Activated T-helper 17 cell treated with anti-CD3 and anti-CD28 coated beads, Interleukin-2, amount 50 U/mL, for 72 hours (primary cell): ENCODE data around the gene PAK1. TPM values are rescaled to one million over a fixed set of nuclear protein-coding genes. Genes with fewer than 3 reads are reported as not detected.
"Not testable (repeated sequence)": the region's sequence is repeated elsewhere in the genome, so short reads cannot be mapped to it uniquely, and the experiment has no call there.

ENCODE experiments used
- ATAC-seq: fragments of 150-1000 bp; cut with Tn5 transposase; replicated peaks from 2 replicates; pipeline ENCODE4 v1.10.0; 2021; ENCODE audit warnings: mild to moderate bottlenecking, moderate library complexity
- H3K27ac Mint-ChIP-seq: one replicate; pipeline ENCODE4 v1.8.0; 2022; ENCODE audit warnings: mixed read lengths
- H3K27me3 Mint-ChIP-seq: one replicate; pipeline ENCODE4 v1.8.0; 2022; ENCODE audit warnings: mixed read lengths
- H3K36me3 Mint-ChIP-seq: one replicate; pipeline ENCODE4 v1.8.0; 2022; ENCODE audit warnings: low read depth, mild to moderate bottlenecking, mixed read lengths
- H3K4me1 Mint-ChIP-seq: one replicate; pipeline ENCODE4 v1.8.0; 2022; ENCODE audit warnings: mixed read lengths
- H3K4me3 Mint-ChIP-seq: one replicate; pipeline ENCODE4 v1.8.0; 2022; ENCODE audit warnings: mild to moderate bottlenecking, mixed read lengths
- H3K9me3 Mint-ChIP-seq: one replicate; pipeline ENCODE4 v1.8.0; 2022; ENCODE audit warnings: mixed read lengths
- total RNA-seq, 2 donors: library from RNA; stranded (reverse); gene quantifications; one replicate each; pipeline ENCODE4 v1.2.3, GENCODE V29; 2022

PAK1 gene
- total RNA-seq, 2 donors from 2014 or later: 26.2 to 42.0 TPM

DNA sequence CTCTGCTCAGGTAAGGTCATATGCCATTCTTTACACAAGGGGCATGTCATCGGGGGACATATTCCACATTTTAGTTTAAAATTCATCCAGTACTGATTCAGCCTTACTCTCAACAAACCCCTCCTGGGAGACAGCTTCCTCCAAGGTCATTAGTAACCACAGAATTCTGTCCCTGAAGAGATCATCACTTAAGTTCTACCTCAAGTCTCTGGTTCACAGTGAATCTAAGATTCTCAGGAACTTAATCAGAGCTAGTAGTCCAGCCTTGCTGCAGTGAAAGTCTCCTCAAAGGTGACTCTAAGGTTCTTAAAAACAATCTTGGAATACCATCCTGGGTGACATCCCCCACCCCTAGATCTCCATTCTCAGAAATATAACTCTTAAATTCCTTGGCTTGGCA is 153.5 kb downstream of the PAK1 start:
- no peak overlapping the region for H3K27ac Mint-ChIP-seq
- peaks cover 13% of the 10 kb centered on the region for H3K36me3 Mint-ChIP-seq
- H3K27me3 Mint-ChIP-seq: peaks cover 4% of the 10 kb centered on the region
- no peaks in the 10 kb centered on the region for H3K9me3 Mint-ChIP-seq
- H3K4me3 Mint-ChIP-seq: no peak overlapping the region
- H3K4me1 Mint-ChIP-seq: no peaks in the 10 kb centered on the region
- ATAC-seq: no peak

DNA sequence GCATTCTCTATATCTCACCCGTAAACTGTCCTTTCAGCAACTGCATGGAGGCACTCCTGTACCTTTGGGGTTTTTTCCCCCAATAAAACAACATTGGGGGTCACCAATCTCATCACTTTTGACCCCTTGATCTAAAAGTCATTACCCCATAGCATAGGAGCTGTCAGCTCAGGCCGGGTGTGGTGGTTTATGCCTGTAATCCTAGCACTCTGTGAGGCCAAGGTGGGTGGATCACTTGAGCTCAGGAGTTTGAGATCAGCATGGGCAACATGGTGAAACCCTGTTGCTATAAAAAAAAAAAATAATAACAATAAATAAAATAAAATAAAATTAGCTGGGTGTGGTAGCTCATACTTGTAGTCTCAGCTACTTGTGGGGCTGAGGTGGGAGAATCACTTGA is 155.3 kb downstream of the PAK1 start:
- Mint-ChIP-seq H3K4me3 (no peak overlapping the region), H3K27me3 (peaks cover 4% of the 10 kb centered on the region), H3K9me3 (no peaks in the 10 kb centered on the region), H3K27ac (no peak overlapping the region), H3K4me1 (no peaks in the 10 kb centered on the region), H3K36me3 (peaks cover 13% of the 10 kb centered on the region)
- no peak for ATAC-seq

DNA sequence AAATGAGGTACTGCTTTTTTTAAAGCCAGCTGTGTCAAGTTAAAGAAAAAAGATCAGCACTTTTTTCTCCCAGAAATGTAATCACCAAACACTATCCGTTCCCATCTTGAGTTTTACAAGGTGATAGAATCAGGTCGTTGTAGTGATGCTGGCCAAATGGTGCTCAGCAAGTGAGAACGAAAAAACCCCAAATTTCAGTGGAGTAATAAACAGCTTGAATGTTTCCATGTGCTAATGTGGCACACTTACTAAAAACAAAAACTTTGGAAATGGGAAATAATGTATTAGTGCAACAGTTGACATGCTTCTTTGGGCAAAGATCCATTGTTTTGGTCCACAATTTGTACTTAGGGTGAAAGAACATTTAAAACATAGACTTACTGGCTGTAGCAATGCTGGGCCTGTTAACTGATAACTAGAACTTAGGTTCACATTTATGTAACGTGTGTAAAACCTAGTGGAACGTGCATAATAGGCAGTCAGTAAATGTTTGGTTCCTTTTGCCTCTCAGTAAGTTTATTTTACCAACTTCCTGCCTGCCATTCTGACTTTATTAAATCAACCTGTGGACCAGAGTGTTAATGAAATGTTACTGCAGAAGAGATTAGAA is 157.1 kb downstream of the PAK1 start:
- Mint-ChIP-seq H3K4me3 (no peak overlapping the region), H3K4me1 (no peaks in the 10 kb centered on the region), H3K27ac (no peak overlapping the region), H3K36me3 (no peaks in the 10 kb centered on the region), H3K27me3 (peaks cover 4% of the 10 kb centered on the region), H3K9me3 (no peaks in the 10 kb centered on the region)
- no peak for ATAC-seq

DNA sequence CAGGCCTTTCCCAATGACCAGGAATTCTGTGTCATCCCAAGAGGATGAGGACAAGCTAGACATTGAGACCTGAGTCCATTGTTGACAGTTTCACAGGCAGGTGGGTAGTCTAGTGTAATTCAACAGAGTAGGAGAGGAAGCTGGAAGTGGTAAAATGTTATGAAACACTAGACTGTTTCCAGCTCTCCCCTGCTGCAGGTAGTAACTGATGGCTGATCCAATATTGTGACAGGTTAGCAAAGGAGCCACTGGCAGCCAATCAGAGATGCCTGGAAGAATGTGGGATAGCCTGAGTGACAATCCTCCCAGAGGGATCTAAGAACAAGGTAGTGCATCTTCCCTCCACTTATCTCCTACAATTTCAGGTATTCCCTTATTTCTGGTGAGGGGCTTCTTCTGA is 161.8 kb downstream of the PAK1 start:
- Mint-ChIP-seq H3K9me3 (no peaks in the 10 kb centered on the region), H3K36me3 (no peaks in the 10 kb centered on the region), H3K4me1 (no peaks in the 10 kb centered on the region), H3K4me3 (no peak overlapping the region), H3K27me3 (peaks cover 7% of the 10 kb centered on the region), H3K27ac (no peak overlapping the region)
- ATAC-seq: no peak

DNA sequence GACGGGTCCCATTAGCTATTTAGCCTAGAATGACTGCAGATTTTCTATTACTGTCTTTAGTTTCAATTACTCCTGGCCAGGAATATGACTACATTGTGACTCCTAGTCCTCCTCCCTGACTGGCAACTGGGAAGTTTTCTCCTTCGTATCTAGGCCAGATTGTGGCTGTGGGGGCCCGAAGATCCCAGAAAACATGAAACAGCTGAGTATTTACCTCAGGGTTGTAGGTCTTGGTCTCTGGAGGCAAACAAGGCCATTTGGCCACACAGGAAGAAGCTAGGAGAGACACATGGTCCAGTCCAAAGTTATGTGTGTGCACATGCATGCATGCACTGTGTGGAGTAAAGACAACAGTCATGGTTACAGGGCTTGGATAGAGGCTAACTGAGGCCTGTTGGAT is 162.2 kb downstream of the PAK1 start:
- Mint-ChIP-seq H3K9me3 (no peaks in the 10 kb centered on the region), H3K27me3 (peaks cover 7% of the 10 kb centered on the region), H3K4me1 (no peaks in the 10 kb centered on the region), H3K4me3 (no peak overlapping the region), H3K36me3 (no peaks in the 10 kb centered on the region), H3K27ac (no peak overlapping the region)
- no peak for ATAC-seq

DNA sequence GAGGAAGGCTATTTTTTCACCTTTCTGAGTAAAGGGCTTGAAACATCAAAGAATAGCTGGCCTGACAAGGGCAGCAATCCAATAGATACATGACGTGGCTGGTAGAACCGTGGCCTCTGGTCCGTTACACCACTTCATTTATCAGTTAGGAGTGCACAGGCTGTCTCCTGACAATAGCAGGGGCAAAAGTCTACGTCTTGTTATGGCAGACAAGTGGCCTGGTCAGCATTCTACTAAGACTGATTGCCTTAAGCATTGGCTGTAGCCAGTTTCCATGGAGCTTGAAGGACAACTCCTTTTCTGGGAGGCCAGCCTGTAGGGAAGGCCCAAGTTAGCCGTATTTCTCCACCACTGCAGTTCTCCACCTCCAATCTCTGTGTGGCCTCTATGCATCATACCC is 163.2 kb downstream of the PAK1 start:
- Mint-ChIP-seq H3K27me3 (peaks cover 4% of the 10 kb centered on the region), H3K4me3 (no peak overlapping the region), H3K9me3 (no peaks in the 10 kb centered on the region), H3K27ac (no peak overlapping the region), H3K4me1 (no peaks in the 10 kb centered on the region), H3K36me3 (no peaks in the 10 kb centered on the region)
- ATAC-seq: no peak

DNA sequence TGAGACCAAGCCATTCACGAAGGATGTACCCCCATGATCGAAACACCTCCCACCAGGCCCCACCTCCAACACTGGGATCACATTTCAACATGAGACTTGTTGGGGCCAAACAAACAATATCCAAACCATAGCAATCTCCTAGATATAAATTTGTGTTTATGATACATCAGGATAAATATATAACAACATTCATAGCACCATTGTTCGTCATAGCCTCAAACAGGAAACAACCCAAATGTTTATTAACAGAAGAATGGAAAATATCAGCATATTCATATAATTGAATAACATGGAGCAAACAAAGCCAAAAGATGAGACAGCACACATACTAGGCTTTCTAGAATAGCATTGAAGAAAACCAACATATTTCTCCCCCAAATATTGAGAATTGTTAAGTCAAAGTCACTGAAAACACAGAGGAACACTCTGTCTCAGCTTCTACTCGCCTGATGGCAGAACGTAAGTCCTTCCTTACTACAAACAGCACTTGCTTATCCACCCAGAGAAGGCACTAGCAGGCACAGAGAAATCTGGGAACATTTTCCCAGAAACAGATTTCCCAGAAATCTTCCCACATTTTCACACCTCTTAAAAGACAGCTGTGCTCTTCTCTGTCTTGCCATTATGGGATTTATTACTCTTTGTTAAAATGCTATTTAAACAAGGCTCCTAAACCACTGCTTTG is 164.4 kb downstream of the PAK1 start:
- no peak overlapping the region for H3K4me3 Mint-ChIP-seq
- no peak overlapping the region for H3K27ac Mint-ChIP-seq
- ATAC-seq: no peak
- H3K36me3 Mint-ChIP-seq: no peaks in the 10 kb centered on the region
- no peaks in the 10 kb centered on the region for H3K9me3 Mint-ChIP-seq
- H3K4me1 Mint-ChIP-seq: no peaks in the 10 kb centered on the region
- H3K27me3 Mint-ChIP-seq: peaks cover 4% of the 10 kb centered on the region

DNA sequence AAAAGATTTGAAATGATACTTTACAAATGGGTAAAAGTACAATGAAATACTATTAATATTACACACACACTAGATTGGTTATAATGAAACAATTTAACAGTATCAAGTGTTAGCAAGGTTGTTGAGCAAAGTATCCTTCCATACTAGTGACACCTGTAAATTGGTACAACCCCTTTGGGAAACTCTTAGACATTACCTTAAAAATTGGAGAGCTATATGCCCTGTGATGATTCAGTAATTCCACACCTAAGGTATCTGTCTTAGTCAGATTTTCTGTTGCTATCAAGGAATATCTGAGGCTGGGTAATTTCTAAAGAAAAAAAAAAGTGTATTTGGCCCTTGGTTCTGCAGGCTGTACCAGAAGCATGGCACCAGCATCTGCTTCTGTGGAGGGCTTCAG is 165.1 kb downstream of the PAK1 start:
- no peaks in the 10 kb centered on the region for H3K9me3 Mint-ChIP-seq
- H3K4me3 Mint-ChIP-seq: no peak overlapping the region
- H3K27me3 Mint-ChIP-seq: peaks cover 4% of the 10 kb centered on the region
- H3K27ac Mint-ChIP-seq: no peak overlapping the region
- no peaks in the 10 kb centered on the region for H3K36me3 Mint-ChIP-seq
- no peaks in the 10 kb centered on the region for H3K4me1 Mint-ChIP-seq
- peak; percentile 44 for ATAC-seq

DNA sequence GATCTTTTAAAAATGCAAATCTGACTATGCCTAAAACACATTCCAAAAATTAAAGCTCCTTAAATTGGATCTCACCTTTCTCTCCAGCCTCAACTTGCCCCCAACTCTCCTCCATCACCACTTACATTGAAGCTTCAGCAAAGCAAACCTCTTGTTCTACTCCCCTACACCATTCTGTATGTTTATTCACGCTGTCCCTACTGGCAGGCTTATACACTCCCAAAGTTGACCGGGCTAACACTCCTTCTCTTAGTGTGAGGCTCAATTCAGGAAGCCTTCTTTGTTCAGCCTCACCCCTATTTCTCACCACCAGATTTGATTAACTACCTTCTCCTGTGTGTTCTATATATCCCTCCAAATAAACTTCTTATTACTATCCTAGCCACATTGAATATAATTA is 170.6 kb downstream of the PAK1 start:
- Mint-ChIP-seq H3K4me3 (no peak overlapping the region), H3K27me3 (no peaks in the 10 kb centered on the region), H3K27ac (no peak overlapping the region), H3K9me3 (no peaks in the 10 kb centered on the region), H3K36me3 (no peaks in the 10 kb centered on the region), H3K4me1 (no peaks in the 10 kb centered on the region)
- ATAC-seq: no peak

DNA sequence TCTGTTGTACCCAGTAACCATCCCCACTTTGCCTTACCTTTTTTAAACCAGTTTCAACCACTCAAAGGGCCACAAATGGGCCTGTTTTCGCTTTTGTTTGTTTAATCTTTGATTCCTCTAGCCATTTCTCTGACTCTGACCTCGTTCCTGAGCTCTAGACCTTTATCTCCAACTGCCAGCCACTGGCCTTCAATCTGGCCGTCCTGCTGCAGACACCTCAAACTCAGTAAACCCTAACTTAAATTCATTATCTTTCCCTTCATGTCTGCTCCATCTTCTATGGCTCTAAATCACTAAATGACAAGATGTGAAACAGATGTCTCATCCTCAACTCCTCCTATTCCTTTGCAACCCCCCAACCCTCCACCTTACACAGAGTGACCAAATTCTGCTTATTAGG is 171.1 kb downstream of the PAK1 start:
- H3K36me3 Mint-ChIP-seq: no peaks in the 10 kb centered on the region
- H3K27me3 Mint-ChIP-seq: no peaks in the 10 kb centered on the region
- no peak for ATAC-seq
- H3K4me1 Mint-ChIP-seq: no peaks in the 10 kb centered on the region
- no peak overlapping the region for H3K27ac Mint-ChIP-seq
- H3K4me3 Mint-ChIP-seq: no peak overlapping the region
- no peaks in the 10 kb centered on the region for H3K9me3 Mint-ChIP-seq

DNA sequence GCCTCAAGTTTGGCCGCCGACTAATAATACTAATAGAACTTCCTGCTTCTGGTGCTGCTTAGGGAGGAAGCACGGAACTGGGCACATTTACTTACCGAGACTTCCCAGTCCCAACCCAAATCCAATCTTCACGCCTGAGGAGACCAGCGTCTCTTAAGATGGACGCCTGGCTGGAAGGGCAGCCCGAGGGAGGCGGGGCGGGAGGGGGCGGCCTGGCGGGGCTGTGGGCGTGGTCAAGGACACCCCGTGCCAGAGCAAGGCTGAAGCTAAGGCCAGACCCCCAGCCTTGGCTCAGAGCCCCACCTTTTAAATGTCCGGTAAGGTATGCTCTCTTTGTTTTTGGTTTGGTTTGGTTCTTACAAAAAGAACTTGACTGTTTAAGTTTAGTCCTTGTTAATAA is 172.4 kb downstream of the PAK1 start, which contains the start of gene GDPD4:
TSS of gene GDPD4 (minus strand) at position 177 of the 400 bp plus-strand sequence. CDS start 16,549 bp downstream, outside the sequence.
- H3K27ac Mint-ChIP-seq: no peak within 1 kb of the TSS
- H3K36me3 Mint-ChIP-seq: no peaks in the 10 kb centered on the region
- H3K4me1 Mint-ChIP-seq: no peaks in the 10 kb centered on the region
- no peaks in the 10 kb centered on the region for H3K9me3 Mint-ChIP-seq
- no peak for ATAC-seq
- no peaks in the 10 kb centered on the region for H3K27me3 Mint-ChIP-seq
- no peak within 1 kb of the TSS for H3K4me3 Mint-ChIP-seq

DNA sequence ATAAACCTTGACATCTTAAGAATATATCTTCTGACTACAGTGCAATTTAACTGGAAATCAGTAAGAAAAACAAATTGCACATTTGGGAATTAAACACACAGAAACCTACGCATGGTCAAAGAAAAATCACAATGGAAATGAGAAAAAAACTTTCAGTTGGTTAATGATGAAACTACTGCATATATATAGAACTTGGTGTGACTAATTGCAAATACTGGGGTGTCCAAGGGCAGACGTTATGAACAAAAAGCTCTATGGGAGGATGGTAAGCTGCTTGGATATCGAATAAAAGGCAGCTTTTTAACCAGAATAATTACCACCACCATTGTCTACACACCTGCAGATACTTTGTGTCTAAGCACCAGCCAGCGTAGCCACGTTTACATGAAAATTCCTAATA is 173.2 kb downstream of the PAK1 start:
- H3K9me3 Mint-ChIP-seq: no peaks in the 10 kb centered on the region
- ATAC-seq: no peak
- H3K4me1 Mint-ChIP-seq: no peaks in the 10 kb centered on the region
- H3K27me3 Mint-ChIP-seq: no peaks in the 10 kb centered on the region
- no peak overlapping the region for H3K27ac Mint-ChIP-seq
- H3K4me3 Mint-ChIP-seq: no peak overlapping the region
- no peaks in the 10 kb centered on the region for H3K36me3 Mint-ChIP-seq

DNA sequence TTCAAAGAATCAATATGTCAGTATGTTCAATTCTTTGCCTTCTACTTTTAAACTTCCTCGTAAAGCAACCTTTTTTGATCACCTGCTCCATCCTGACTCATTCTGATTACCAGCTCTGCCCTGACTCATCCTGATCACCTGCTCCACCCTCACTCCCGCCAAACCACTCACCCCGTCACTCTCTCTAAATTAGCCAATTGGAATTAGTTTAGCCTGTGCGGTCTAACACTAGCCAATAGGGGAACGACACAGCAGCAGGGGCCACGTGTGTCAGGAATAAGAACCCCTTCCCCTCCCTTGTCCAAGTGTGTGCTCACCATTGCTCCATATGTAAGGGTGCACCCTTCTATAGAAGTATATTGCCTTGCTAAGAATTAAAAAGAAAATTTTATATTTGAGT is 173.9 kb downstream of the PAK1 start:
- not testable (repeated sequence) for H3K9me3 Mint-ChIP-seq, H3K4me3 Mint-ChIP-seq, H3K36me3 Mint-ChIP-seq, H3K27ac Mint-ChIP-seq, H3K4me1 Mint-ChIP-seq, H3K27me3 Mint-ChIP-seq
- ATAC-seq: peak; percentile 84

DNA sequence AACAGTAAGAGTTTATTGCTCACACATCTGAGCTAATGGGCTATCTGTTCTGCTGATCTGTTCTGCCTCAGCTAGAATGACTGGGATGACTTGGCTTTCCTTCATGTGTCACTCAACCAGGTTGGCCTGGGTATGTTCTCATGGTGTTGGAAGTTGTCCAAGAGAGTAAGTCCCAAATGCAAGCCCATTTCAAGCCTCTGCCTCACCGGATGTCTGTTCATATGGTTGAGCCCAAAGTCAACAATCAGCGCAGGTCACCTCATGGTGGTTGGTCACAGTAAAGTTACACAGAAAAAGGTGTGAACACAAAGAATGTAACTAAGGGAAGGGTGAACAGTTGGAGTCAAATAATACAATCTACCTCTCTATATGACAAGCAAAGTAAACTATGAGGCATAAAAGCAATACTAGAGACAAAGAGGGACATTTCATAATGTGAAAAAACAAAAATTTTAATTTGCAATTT is 174.3 kb downstream of the PAK1 start:
- ATAC-seq: peak; percentile 29
- H3K27ac Mint-ChIP-seq: no peak overlapping the region

DNA sequence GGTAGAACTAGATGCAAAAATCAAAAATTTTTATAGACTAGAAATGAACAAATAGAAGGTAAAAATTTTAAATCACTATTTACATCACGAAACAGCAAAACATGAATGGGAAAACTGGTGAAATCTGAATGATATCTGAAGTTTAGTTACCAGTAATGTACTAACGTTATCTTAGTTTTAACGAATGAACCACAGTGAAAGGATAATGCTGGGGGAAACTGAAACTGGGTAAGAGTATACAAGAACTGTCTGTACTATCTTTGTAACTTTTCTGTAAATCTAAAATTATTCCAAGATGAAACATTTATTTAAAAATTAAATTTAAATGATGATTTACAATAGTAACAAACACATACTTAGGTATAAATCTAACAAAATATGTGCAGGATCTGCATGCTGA is 179.9 kb downstream of the PAK1 start:
- no peak overlapping the region for H3K27ac Mint-ChIP-seq
- H3K36me3 Mint-ChIP-seq: no peaks in the 10 kb centered on the region
- H3K4me3 Mint-ChIP-seq: no peak overlapping the region
- no peaks in the 10 kb centered on the region for H3K9me3 Mint-ChIP-seq
- peaks cover 11% of the 10 kb centered on the region for H3K27me3 Mint-ChIP-seq
- H3K4me1 Mint-ChIP-seq: no peaks in the 10 kb centered on the region
- no peak for ATAC-seq

More for the DNA sequence above, 174.3 kb downstream of the PAK1 start:
- no peaks in the 10 kb centered on the region for H3K9me3 Mint-ChIP-seq
- H3K36me3 Mint-ChIP-seq: no peaks in the 10 kb centered on the region
- H3K4me1 Mint-ChIP-seq: no peaks in the 10 kb centered on the region
- no peaks in the 10 kb centered on the region for H3K27me3 Mint-ChIP-seq
- H3K4me3 Mint-ChIP-seq: no peak overlapping the region
